ENCODE measurements around the gene MRPS2.
"Not testable (repeated sequence)": the region's sequence is repeated elsewhere in the genome, so short reads cannot be mapped to it uniquely, and the experiment has no call there.

Gene MRPS2

GRCh38 chr9:135512904-135513303 lies 12.4 kb downstream of the MRPS2 start:
- DNase-seq: peak in 2 of 10 donors; percentile 1 to 42
- intact Hi-C loops (cut with DNase I): no loop called here

- DNase-seq: peak in 3 of 10 donors; percentile 5 to 80 (median 76)
- intact Hi-C loops (cut with DNase I): no loop called here
Measured at GRCh38 chr9:135513351-135513846, 12.9 kb downstream of the MRPS2 start.

- peak in 1 of 10 donors; percentile 55 for DNase-seq
- intact Hi-C loops (cut with DNase I): not testable (repeated sequence)
Measured at GRCh38 chr9:135513906-135514305, 13.4 kb downstream of the MRPS2 start.

GRCh38 chr9:135514342-135515082 lies 14.0 kb downstream of the MRPS2 start:
- DNase-seq: peak in 2 of 10 donors; percentile 52 to 72
- intact Hi-C loops (cut with DNase I): no loop called here

GRCh38 chr9:135515083-135515951 lies 14.8 kb downstream of the MRPS2 start:
- intact Hi-C loops (cut with DNase I): no loop called here
- DNase-seq: peak in 2 of 10 donors; percentile 63 to 79

- DNase-seq: peak in 2 of 10 donors; percentile 41 to 65
- intact Hi-C loops (cut with DNase I): no loop called here
Measured at GRCh38 chr9:135516132-135516860, 15.8 kb downstream of the MRPS2 start.

GRCh38 chr9:135517407-135517822 lies 16.9 kb downstream of the MRPS2 start:
- peak in 2 of 10 donors; percentile 60 to 78 for DNase-seq
- intact Hi-C loops (cut with DNase I): no loop called here

GRCh38 chr9:135519179-135519971 lies 18.9 kb downstream of the MRPS2 start:
- no peak for DNase-seq
- intact Hi-C loops (cut with DNase I): no loop called here

GRCh38 chr9:135520916-135521607 lies 20.6 kb downstream of the MRPS2 start, which contains the start of gene LCN1:
Gene LCN1 (plus strand): TSS chr9:135521440. CDS start chr9:135521498, 58 bp downstream.
- DNase-seq: peak in 2 of 10 donors; percentile 45 to 53
- intact Hi-C loops (cut with DNase I): no loop called here

- intact Hi-C loops (cut with DNase I): no loop called here
Measured at GRCh38 chr9:135521608-135522095, 21.2 kb downstream of the MRPS2 start.

GRCh38 chr9:135522137-135522877 lies 21.8 kb downstream of the MRPS2 start:
- intact Hi-C loops (cut with DNase I): no loop called here
- DNase-seq: peak in 1 of 10 donors; percentile 60

More at GRCh38 chr9:135521608-135522095, 21.2 kb downstream of the MRPS2 start:
- peak in 1 of 10 donors; percentile 65 for DNase-seq

- peak in 2 of 10 donors; percentile 72 to 80 for DNase-seq
- intact Hi-C loops (cut with DNase I): no loop called here
Measured at GRCh38 chr9:135522931-135523330, 22.4 kb downstream of the MRPS2 start.

- peak in 2 of 10 donors; percentile 64 to 67 for DNase-seq
Measured at GRCh38 chr9:135523521-135524129, 23.1 kb downstream of the MRPS2 start.

GRCh38 chr9:135524130-135524861 lies 23.8 kb downstream of the MRPS2 start:
- intact Hi-C loops (cut with DNase I): no loop called here
- DNase-seq: peak in 2 of 10 donors; percentile 77 to 79

More at GRCh38 chr9:135523521-135524129, 23.1 kb downstream of the MRPS2 start:
- intact Hi-C loops (cut with DNase I): no loop called here

GRCh38 chr9:135525241-135526088 lies 25.0 kb downstream of the MRPS2 start:
- intact Hi-C loops (cut with DNase I): no loop called here
- DNase-seq: peak in 2 of 10 donors; percentile 78 to 82

Measured in posterior cingulate gyrus (tissue), 11 donors.